Heart right ventricle (tissue), 16 donors: Measurements from ENCODE around the gene NELL1. TPM values are rescaled to one million over a fixed set of nuclear protein-coding genes. Genes with fewer than 3 reads are reported as not detected.

Experiments
- ATAC-seq, 8 donors: fragments of 200-7000 bp; cut with Tn5 transposase; one replicate each; pipeline ENCODE4 v1.9.1; 2020; ENCODE audit warnings: mild to moderate bottlenecking in 8 of 8, moderate library complexity in 8 of 8, moderate number of reproducible peaks in 1 of 8
- DNase-seq, 2 donors: peaks; one replicate each; pipeline ENCODE4 v3.0.0-alpha.2; 2020
- H3K27ac ChIP-seq, 10 donors: fragments of 200-600 bp; sonication (generic) in 2 of 10; one replicate each; pipeline versions ENCODE4 v1.5.0 to v1.8.0; 2020 to 2022; ENCODE audit warnings: mild to moderate bottlenecking in 3 of 10
- H3K27me3 ChIP-seq, 7 donors: fragments of 200-600 bp; one replicate each; pipeline ENCODE4 v1.8.0; 2021 to 2022; ENCODE audit warnings: mild to moderate bottlenecking in 2 of 7
- H3K36me3 ChIP-seq, 9 donors: fragments of 200-600 bp; sonication (generic) in 1 of 9; one replicate each; pipeline versions ENCODE4 v1.5.0 to v1.8.0; 2020 to 2022; ENCODE audit warnings: mild to moderate bottlenecking in 2 of 9
- H3K4me1 ChIP-seq, 9 donors: fragments of 200-600 bp; sonication (generic) in 1 of 9; one replicate each; pipeline versions ENCODE4 v1.5.0 to v1.8.0; 2020 to 2022; ENCODE audit warnings: mild to moderate bottlenecking in 4 of 9
- H3K4me3 ChIP-seq, 10 donors: fragments of 200-600 bp; sonication (generic) in 2 of 10; one replicate each; pipeline versions ENCODE4 v1.5.0 to v1.8.0; 2020 to 2022; ENCODE audit warnings: mild to moderate bottlenecking in 7 of 10, moderate library complexity in 2 of 10
- H3K9me3 ChIP-seq, 11 donors: fragments of 200-600 bp in 10 of 11; sonication (generic) in 2 of 11; one replicate each; pipeline versions ENCODE4 v1.5.0 to v1.8.0; 2013 to 2022; ENCODE audit warnings: mild to moderate bottlenecking in 2 of 11, control low read depth in 1 of 11, moderate library complexity in 1 of 11
- WGBS, 2 donors: extraction: QIAGEN DNeasy Blood & Tissue Kit; methylation state at CpG; one replicate each; pipeline ENCODE4 v1.1.7; 2013; ENCODE audit warnings: inconsistent platforms in 1 of 2; 5-methylcytosine and 5-hydroxymethylcytosine counted together
- intact Hi-C, 10 donors: fragments of 100-400 bp; cut with DNase I; formaldehyde crosslinking; loops; one replicate each; pipeline versions ENCODE4 v1.11.1 to v1.14.2; 2022
- polyA plus RNA-seq, 2 donors: library from polyadenylated mRNA; stranded (reverse); fragments of 200-250 nt; gene quantifications; one replicate each; pipeline ENCODE4 v1.2.3, GENCODE V29; 2013
- total RNA-seq, 10 donors: library from RNA; stranded (reverse); fragmentation: NEBNext Ultra II Directional in 3 of 10; extraction: Animal tissue kit (Norgen Biotek cat#: 25700) in 3 of 10; gene quantifications; one replicate each; pipeline versions ENCODE4 v1.2.1 to v1.2.4, GENCODE V29; 2021 to 2023
- TF ChIP-seq, protein P1 (sequence below), 9 donors: fragments of 200-600 bp; sonication (generic) in 2 of 9; IDR thresholded peaks; one replicate each; pipeline versions ENCODE4 v1.5.0 to v1.8.0; 2021 to 2022; ENCODE audit warnings: antibody characterized with exemption in 9 of 9, mild to moderate bottlenecking in 5 of 9, moderate library complexity in 1 of 9
- donor health status: Arrhythmogenic right ventricular cardiomyopathy.
- donor health status: ischemic (EF 13 %, LVEDD 7.1; RV severe dilation, severe dysfunction).
- donor health status: healthy with polysubstance abuse.
- donor health status: DM: no; HTN: yes; CAD: no.
- donor health status: DM: no; HTN: no; CAD: no.
- donor health status: ischemic (EF 25% LVEDD 6.9; RV normal size, moderate dysfunction).
- donor health status: ischemic (EF 25% LVEDD 5.7; RV mildly dilated, moderate dysfunction).
- donor health status: healthy.
- donor health status: DM: yes; HTN: yes; CAD: no.
- donor health status: Ischemic cardiomyopathy.
- donor health status: ischemic (EF 35%, LVEDD 5.7; RV mildly dilated, moderate dysfunction).
- donor health status: nonischemic (EF 11% LVEDD 7.7; RV severe dilation, severe dysfunction).
- donor health status: DM: yes; HTN: yes; CAD: no.
- donor health status: PGD.
- donor health status: ischemic (EF 29% LVEDD 5.4; RV normal size, mild dysfunction).
- donor health status: nonischemic (EF 23%, LVEDD 6.1; RV moderate dilation, normal function).

The NELL1 gene
- total and polyA plus RNA-seq, 12 donors = not detected

DNA sequence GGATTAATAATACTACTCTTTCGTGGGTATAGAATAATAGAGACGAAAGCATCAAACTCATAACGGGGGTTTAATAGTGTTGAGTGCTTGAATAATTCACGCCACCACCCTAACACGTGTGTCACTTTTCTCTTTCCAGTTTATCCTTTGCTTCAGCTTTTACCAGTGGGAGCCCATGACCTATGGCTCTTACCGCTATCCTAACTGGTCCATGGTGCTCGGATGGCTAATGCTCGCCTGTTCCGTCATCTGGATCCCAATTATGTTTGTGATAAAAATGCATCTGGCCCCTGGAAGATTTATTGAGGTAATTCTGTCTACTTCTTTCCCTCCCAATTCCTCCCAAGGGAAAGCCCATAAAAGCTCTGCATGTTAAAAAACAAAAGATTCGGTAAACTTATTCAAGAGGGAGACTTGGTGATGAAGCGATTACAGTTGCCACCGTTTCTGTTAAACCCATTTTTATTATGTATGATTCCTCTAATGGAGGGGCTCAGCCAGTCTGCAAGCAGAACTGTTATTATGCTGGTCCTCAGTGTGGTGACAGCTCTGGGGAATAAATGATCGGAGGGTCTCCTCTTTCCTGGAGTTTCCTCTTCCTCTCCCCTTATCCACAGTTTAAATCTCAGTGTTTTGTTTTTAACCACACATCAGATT lies 17.1 kb upstream of the NELL1 start:
- DNase-seq (no peak), ATAC-seq (no peak)
- H3K27me3 ChIP-seq = peaks cover 0 to 48% (median 23%) of the 10 kb centered on the region in 7 donors
- H3K9me3 ChIP-seq = no peaks in the 10 kb centered on the region
- H3K4me1 ChIP-seq = no peaks in the 10 kb centered on the region
- no peak overlapping the region for H3K27ac ChIP-seq
- TF ChIP-seq, protein P1, sequence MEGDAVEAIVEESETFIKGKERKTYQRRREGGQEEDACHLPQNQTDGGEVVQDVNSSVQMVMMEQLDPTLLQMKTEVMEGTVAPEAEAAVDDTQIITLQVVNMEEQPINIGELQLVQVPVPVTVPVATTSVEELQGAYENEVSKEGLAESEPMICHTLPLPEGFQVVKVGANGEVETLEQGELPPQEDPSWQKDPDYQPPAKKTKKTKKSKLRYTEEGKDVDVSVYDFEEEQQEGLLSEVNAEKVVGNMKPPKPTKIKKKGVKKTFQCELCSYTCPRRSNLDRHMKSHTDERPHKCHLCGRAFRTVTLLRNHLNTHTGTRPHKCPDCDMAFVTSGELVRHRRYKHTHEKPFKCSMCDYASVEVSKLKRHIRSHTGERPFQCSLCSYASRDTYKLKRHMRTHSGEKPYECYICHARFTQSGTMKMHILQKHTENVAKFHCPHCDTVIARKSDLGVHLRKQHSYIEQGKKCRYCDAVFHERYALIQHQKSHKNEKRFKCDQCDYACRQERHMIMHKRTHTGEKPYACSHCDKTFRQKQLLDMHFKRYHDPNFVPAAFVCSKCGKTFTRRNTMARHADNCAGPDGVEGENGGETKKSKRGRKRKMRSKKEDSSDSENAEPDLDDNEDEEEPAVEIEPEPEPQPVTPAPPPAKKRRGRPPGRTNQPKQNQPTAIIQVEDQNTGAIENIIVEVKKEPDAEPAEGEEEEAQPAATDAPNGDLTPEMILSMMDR (IDR thresholded peaks at IDR 0.05) = no peak
- intact Hi-C loops = loop anchor here in 1 of 10 donors (10.0 kb wide), 1 partner anchor 863 kb away; no protein-coding TSS in a partner anchor
- H3K36me3 ChIP-seq = no peaks in the 10 kb centered on the region
- no peak overlapping the region for H3K4me3 ChIP-seq
- 81 to 86% methylated on average over 13 of the region's 13 CpGs for WGBS, 2 donors

DNA sequence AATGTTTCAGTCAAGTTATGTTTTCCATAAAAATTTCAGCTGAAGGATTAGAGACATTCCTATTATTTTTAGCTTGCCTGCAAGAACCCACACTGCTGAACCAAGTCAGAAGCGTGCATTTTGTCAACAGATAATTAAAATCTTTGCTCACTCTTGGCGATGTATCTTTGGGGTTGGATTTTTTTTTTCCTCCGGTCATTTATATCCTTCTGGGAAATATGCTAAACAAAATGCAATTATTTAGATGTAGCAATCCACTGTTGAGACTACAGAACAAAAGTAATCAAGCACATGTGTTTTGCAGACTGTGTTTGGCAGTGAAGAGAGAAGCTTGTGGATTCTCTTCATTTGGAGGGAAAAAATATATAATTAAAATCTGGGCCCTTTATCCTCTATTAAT lies 15.3 kb upstream of the NELL1 start:
- no peaks in the 10 kb centered on the region for H3K36me3 ChIP-seq
- WGBS, 2 donors = 70 to 72% methylated on average over 3 of the region's 3 CpGs
- intact Hi-C loops = loop anchor here in 1 of 10 donors (10.0 kb wide), 1 partner anchor 861 kb away; no protein-coding TSS in a partner anchor
- H3K27ac ChIP-seq = no peak overlapping the region
- ATAC-seq (no peak), DNase-seq (no peak)
- no peaks in the 10 kb centered on the region for H3K9me3 ChIP-seq
- H3K4me3 ChIP-seq = no peak overlapping the region
- peaks cover 0 to 49% (median 23%) of the 10 kb centered on the region in 7 donors for H3K27me3 ChIP-seq
- H3K4me1 ChIP-seq = no peaks in the 10 kb centered on the region
- TF ChIP-seq, protein P1 (IDR thresholded peaks at IDR 0.05) = no peak

DNA sequence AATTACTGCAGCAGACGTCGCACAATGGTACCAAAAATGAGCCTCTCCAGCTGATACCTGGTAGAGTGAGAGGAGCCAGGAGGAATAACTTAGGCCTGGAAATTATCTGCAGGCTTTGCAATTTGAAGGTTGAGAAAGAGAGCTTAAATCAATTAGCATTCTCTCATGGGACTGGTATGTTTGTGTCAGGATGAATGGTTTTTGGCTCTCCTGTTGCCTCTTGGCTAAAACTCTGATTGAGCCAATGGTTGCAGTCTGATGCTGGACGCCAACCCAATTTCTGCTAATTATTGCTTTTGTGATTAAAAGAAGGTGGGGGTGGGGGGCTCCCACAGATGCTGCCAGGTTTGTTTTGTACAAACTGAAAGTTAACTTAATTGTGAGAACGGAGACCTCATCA lies 12.5 kb upstream of the NELL1 start:
- Histone ChIP-seq H3K27ac (no peak overlapping the region), H3K4me3 (no peak overlapping the region), H3K9me3 (peaks cover 0 to 3% (median 0%) of the 10 kb centered on the region in 11 donors), H3K4me1 (no peaks in the 10 kb centered on the region), H3K36me3 (no peaks in the 10 kb centered on the region), H3K27me3 (peaks cover 0 to 42% (median 18%) of the 10 kb centered on the region in 7 donors)
- DNase-seq = no peak
- intact Hi-C loops = loop anchor here in 1 of 10 donors (10.0 kb wide), 1 partner anchor 858 kb away; no protein-coding TSS in a partner anchor
- no peak for ATAC-seq
- TF ChIP-seq, protein P1 (IDR thresholded peaks at IDR 0.05) = no peak
- WGBS, 2 donors = 79 to 83% methylated on average over 4 of the region's 4 CpGs

DNA sequence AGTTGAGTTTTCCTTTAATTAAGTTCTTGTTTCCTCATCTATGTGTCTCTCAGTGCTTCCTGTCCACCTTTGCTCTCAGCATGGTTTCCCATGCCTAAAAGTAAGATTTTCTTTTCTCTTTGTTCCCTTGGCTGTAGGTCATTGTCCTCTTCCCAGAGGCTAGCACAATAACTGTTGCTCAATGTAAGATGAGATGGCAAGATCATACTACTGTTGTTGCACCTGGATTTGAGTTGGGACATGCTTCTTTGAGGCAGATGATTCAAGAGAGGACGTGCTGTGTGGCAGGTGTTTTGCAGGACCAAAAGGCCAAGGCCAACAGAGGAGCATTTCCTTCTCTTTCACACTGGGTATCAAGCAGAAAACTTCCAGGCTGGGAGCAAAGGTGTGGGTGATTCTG lies 11.3 kb upstream of the NELL1 start:
- no peak for DNase-seq
- 46 to 48% methylated on average over 1 of the region's 1 CpG for WGBS, 2 donors
- H3K27ac ChIP-seq = no peak overlapping the region
- H3K4me1 ChIP-seq = no peaks in the 10 kb centered on the region
- no peak for ATAC-seq
- intact Hi-C loops = loop anchor here in 1 of 10 donors (10.0 kb wide), 1 partner anchor 857 kb away; no protein-coding TSS in a partner anchor
- TF ChIP-seq, protein P1 (IDR thresholded peaks at IDR 0.05) = no peak
- no peaks in the 10 kb centered on the region for H3K36me3 ChIP-seq
- H3K9me3 ChIP-seq = peaks cover 0 to 6% (median 0%) of the 10 kb centered on the region in 11 donors
- H3K27me3 ChIP-seq = peaks cover 0 to 33% (median 11%) of the 10 kb centered on the region in 7 donors
- no peak overlapping the region for H3K4me3 ChIP-seq
